ENCODE data around the gene TRPV4.
A peak's percentile ranks its signal among the peaks of the same experiment; 100 is the strongest.

TRPV4 gene

GRCh38 chr12:109813810-109814416, 19.3 kb downstream of the TRPV4 start:
- TF ChIP-seq, protein P1, sequence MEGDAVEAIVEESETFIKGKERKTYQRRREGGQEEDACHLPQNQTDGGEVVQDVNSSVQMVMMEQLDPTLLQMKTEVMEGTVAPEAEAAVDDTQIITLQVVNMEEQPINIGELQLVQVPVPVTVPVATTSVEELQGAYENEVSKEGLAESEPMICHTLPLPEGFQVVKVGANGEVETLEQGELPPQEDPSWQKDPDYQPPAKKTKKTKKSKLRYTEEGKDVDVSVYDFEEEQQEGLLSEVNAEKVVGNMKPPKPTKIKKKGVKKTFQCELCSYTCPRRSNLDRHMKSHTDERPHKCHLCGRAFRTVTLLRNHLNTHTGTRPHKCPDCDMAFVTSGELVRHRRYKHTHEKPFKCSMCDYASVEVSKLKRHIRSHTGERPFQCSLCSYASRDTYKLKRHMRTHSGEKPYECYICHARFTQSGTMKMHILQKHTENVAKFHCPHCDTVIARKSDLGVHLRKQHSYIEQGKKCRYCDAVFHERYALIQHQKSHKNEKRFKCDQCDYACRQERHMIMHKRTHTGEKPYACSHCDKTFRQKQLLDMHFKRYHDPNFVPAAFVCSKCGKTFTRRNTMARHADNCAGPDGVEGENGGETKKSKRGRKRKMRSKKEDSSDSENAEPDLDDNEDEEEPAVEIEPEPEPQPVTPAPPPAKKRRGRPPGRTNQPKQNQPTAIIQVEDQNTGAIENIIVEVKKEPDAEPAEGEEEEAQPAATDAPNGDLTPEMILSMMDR (IDR thresholded peaks at IDR 0.05; ENCODE audit: extremely low read depth, missing control alignments): no peak
- no peak for DNase-seq (ENCODE audit: low spot score)

GRCh38 chr12:109811624-109811995, 21.6 kb downstream of the TRPV4 start:
- TF ChIP-seq, protein P1 (IDR thresholded peaks at IDR 0.05; ENCODE audit: extremely low read depth, missing control alignments): no peak
- DNase-seq (ENCODE audit: low spot score): no peak

DNA sequence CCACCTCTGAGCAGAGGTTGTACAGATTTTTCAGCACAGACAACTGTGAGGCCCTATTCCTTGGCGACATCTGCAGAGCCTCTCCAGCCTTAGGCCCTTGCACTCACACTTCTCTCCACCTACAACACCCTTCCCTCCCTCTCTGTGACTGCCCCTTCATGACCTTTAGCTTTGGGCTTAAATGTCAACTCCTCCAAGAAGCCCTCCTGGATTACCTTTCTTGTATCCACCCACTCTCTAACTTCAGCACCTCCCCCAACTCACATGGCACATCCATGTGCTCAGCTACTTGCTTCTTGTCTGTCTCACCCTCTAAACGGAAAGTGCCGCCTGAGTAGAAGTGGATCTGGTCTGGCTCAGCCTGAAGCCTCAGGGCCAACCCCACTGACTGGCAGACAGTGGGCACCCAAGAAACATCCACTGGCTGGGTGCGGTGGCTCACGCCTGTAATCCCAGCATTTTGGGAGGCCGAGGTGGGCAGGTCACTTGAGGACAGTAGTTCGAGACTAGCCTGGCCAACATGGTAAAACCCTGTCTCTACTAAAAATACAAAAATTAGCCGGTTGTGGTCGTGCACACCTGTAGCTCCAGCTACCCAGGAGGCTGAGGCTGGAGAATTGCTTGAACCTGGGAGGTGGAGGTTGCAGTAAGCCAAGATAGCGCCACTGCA, 22.1 kb downstream of the TRPV4 start:
- DNase-seq (ENCODE audit: low spot score): no peak
- TF ChIP-seq, protein P1 (IDR thresholded peaks at IDR 0.05; ENCODE audit: extremely low read depth, missing control alignments): no peak

DNA sequence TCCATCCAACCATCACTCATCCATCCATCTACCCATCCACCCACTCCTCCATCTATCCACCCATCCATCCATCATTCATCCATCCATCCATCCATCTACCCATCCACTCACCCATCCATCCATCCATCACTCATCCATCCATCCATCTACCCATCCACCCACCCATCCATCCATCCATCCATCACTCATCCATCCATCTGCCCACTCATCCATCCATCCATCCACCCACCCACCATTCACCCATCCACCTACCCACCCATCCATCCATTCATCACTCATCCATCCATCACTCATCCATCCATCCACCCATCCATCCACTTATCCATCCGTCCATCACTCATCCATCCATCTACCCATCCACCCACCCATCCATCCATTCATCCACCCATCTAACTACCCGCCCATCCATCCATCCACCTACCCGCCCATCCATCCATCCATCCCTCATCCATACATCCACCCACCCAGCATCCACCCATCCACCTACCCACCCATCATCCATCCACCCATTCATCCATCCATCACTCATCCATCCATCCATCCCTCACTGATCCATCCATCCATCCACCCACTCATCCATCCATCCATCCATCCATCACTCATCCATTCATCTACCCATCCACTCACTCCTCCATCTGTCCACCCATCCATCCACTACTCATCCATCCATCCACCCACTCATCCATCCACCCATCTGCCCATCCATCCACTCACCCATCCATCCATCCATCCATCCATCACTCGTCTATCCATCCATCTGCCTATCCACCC, 24.1 kb downstream of the TRPV4 start:
- DNase-seq (ENCODE audit: low spot score): no peak

GRCh38 chr12:109807954-109808643, 25.1 kb downstream of the TRPV4 start:
- no peak for DNase-seq (ENCODE audit: low spot score)
- TF ChIP-seq, protein P1 (IDR thresholded peaks at IDR 0.05; ENCODE audit: extremely low read depth, missing control alignments): no peak

More for the DNA sequence above, 24.1 kb downstream of the TRPV4 start:
- TF ChIP-seq, protein P1 (IDR thresholded peaks at IDR 0.05; ENCODE audit: extremely low read depth, missing control alignments): no peak

DNA sequence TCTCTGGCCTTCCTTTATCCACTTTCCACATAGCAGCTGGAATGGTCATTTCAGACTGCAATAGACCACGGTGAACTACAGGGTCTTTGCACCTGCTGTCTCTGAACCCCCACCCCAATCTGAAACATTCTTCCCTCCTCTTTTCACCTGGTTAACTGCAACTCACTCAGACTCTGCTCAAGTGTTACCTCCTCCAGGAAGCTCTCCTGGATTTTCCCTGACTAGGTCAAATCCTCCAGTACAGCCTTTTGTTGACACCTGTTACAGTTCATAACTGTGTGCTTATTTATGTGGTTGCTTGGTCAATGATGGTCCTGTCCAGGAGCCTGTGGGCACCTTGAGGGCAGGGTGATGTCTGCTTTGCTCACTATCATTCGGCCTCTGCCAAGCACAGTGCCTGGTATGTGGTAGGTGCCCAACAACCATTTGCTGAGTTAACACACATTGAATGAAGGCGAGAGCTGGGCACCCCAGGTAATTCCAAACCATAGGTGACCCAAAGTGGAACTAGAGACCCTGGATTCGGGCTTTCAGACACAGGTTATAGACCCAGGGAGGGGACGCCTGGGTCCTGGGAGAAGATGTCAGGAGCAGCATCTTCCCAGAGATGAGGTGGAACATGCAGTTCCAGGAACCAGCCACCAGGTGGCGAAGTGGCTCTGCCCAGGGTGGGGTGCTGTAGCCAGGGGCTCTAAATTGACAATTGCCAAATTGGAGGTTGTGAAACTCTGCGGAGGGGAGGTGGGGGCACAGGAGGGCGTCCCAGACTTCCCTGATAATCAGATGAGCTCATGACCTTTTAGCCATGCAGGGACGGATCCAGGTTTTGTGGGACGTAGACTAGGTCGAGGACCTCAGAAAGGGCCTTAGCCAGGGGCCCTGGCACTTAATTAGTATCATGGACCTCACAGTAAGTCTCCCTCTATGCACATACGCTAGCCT, 28.1 kb downstream of the TRPV4 start:
- peak; percentile 88 for DNase-seq (ENCODE audit: low spot score)
- TF ChIP-seq, protein P1 (IDR thresholded peaks at IDR 0.05; ENCODE audit: extremely low read depth, missing control alignments): peak; percentile 75
